HCT116 (cell line): ENCODE data around the gene ANKRD44. TPM values are rescaled to one million over a fixed set of nuclear protein-coding genes. Genes with fewer than 3 reads are reported as not detected.

Source experiments
- ATAC-seq: fragments of 200-7000 bp; cut with Tn5 transposase; 2 replicates; pipeline ENCODE4 v1.9.1; 2020; ENCODE audit warnings: mild to moderate bottlenecking, moderate library complexity
- BruUV-seq: library from RNA; stranded (reverse); fragments of 400-500 nt; replicated peaks from 2 replicates; lab custom pipeline; 2021; lab: Mats Ljungman, UMichigan
- CTCF ChIA-PET: fragments of 300-600 bp; sonication (Branson Sonifier 250); formaldehyde crosslinking; loops from one replicate; lab custom pipeline; 2021; ENCODE audit warnings: antibody characterized with exemption; lab: Charles Lee
- POLR2A ChIA-PET: fragments of 300-600, 350-600 bp; sonication (Branson Sonifier 250); formaldehyde crosslinking; loops from one replicate; lab custom pipeline; 2021; ENCODE audit warnings: antibody characterized with exemption; lab: Charles Lee
- RAD21 ChIA-PET, 2 experiments: fragments of 300-600 bp; sonication (Branson Sonifier 250); formaldehyde crosslinking; loops; one replicate each; lab custom pipeline; 2023; ENCODE audit warnings: low total read pairs in 2 of 2; ENCODE audit not compliant: uncharacterized antibody in 2 of 2, unreplicated experiment in 2 of 2, low non-redundant PET in 1 of 2; lab: Charles Lee
- DNase-seq: peaks from one replicate; pipeline ENCODE4 v3.0.0-alpha.2; 2010; ENCODE audit warnings: low read depth, low spot score
- H2AFZ ChIP-seq: fragments of 200-600 bp; shearing (Covaris generic), sonication (generic); 2 replicates; pipeline ENCODE4 v1.6.1; 2017; ENCODE audit warnings: low read depth, mixed run types, mixed read lengths, antibody characterized with exemption, low read length; ENCODE audit not compliant: poor library complexity, severe bottlenecking
- H3K27ac ChIP-seq: 2 replicates; pipeline ENCODE4 v1.5.1; 2012; ENCODE audit warnings: low read depth, low read length
- H3K27me3 ChIP-seq: fragments of 200-600 bp; sonication (generic); 2 replicates; pipeline ENCODE4 v1.6.1; 2016; ENCODE audit warnings: mixed run types, low read length, mixed read lengths; ENCODE audit not compliant: insufficient read depth
- H3K36me3 ChIP-seq, 2 experiments: fragments of 200-500 bp in 1 of 2; fragments of 200-600 bp in 1 of 2; sonication (Bioruptor generic) in 1 of 2; sonication (generic) in 1 of 2; 2 replicates each; pipeline versions ENCODE4 v1.5.1 to v1.6.1; 2014 to 2016; ENCODE audit warnings: low read length in 2 of 2, inconsistent platforms in 1 of 2, mixed read lengths in 1 of 2, mixed run types in 1 of 2; ENCODE audit not compliant: insufficient read depth in 2 of 2, control insufficient read depth in 1 of 2
- H3K4me1 ChIP-seq, 2 experiments: fragments of 200-600 bp in 1 of 2; sonication (generic) in 1 of 2; 2 replicates each; pipeline versions ENCODE4 v1.5.1 to v1.6.1; 2012 to 2017; ENCODE audit warnings: low read length in 2 of 2, inconsistent platforms in 1 of 2, mild to moderate bottlenecking in 1 of 2, mixed read lengths in 1 of 2, mixed run types in 1 of 2, moderate library complexity in 1 of 2; ENCODE audit not compliant: insufficient read depth in 2 of 2, control insufficient read depth in 1 of 2
- H3K4me2 ChIP-seq: fragments of 200-600 bp; sonication (generic); 2 replicates; pipeline ENCODE4 v1.6.1; 2017; ENCODE audit warnings: mixed run types, low read length, mixed read lengths
- H3K4me3 ChIP-seq, 2 experiments: fragments of 200-600 bp in 1 of 2; sonication (generic) in 1 of 2; replicated peaks in 1 of 2; 2 replicates each; pipeline ENCODE4 v1.5.1; 2011 to 2016; ENCODE audit warnings: low read length in 2 of 2, control low read depth in 1 of 2, low read depth in 1 of 2, mild to moderate bottlenecking in 1 of 2, mixed read lengths in 1 of 2, mixed run types in 1 of 2
- H3K79me2 ChIP-seq: fragments of 200-600 bp; sonication (generic); 2 replicates; pipeline ENCODE4 v1.6.1; 2017; ENCODE audit warnings: mild to moderate bottlenecking, mixed run types, low read length, moderate library complexity, mixed read lengths; ENCODE audit not compliant: insufficient read depth
- H3K9ac ChIP-seq: fragments of 200-600 bp; sonication (generic); 2 replicates; pipeline ENCODE4 v1.6.1; 2016; ENCODE audit warnings: low read length, mixed read lengths
- H3K9me2 ChIP-seq: fragments of 200-600 bp; sonication (generic), shearing (Covaris generic); 2 replicates; pipeline ENCODE4 v1.6.1; 2017; ENCODE audit warnings: mixed run types, mild to moderate bottlenecking, moderate library complexity; ENCODE audit not compliant: insufficient read depth
- H3K9me3 ChIP-seq, 2 experiments: fragments of 200-500 bp in 1 of 2; fragments of 200-600 bp in 1 of 2; sonication (Bioruptor generic) in 1 of 2; sonication (generic) in 1 of 2; 2 replicates each; pipeline ENCODE4 v1.6.1; 2014 to 2017; ENCODE audit warnings: low read length in 2 of 2, mixed read lengths in 2 of 2, inconsistent platforms in 1 of 2, low read depth in 1 of 2, mild to moderate bottlenecking in 1 of 2, mixed run types in 1 of 2, moderate library complexity in 1 of 2; ENCODE audit not compliant: control insufficient read depth in 1 of 2, insufficient read depth in 1 of 2
- H4K20me1 ChIP-seq: fragments of 200-600 bp; sonication (generic), shearing (Covaris generic); 2 replicates; pipeline ENCODE4 v1.6.1; 2017; ENCODE audit warnings: mixed run types, mild to moderate bottlenecking, moderate library complexity; ENCODE audit not compliant: insufficient read depth
- ATF3 ChIP-seq: IDR thresholded peaks from 2 replicates; pipeline ENCODE4 v1.6.1; 2012
- CEBPB ChIP-seq: IDR thresholded peaks from 2 replicates; pipeline ENCODE4 v1.6.1; 2012; ENCODE audit warnings: low read depth
- CTCF ChIP-seq, 3 experiments: fragments of 200-600 bp in 1 of 3; sonication (generic) in 1 of 3; IDR thresholded peaks in 2 of 3; conservative IDR thresholded peaks in 1 of 3; 2 replicates each; pipeline ENCODE4 v1.5.1; 2012 to 2017; ENCODE audit warnings: low read depth in 2 of 3, low read length in 2 of 3, antibody characterized with exemption in 1 of 3, borderline replicate concordance in 1 of 3, control low read depth in 1 of 3, mild to moderate bottlenecking in 1 of 3, mixed read lengths in 1 of 3, mixed run types in 1 of 3, moderate library complexity in 1 of 3; ENCODE audit not compliant: insufficient read depth in 1 of 3
- ELF1 ChIP-seq: IDR thresholded peaks from 2 replicates; pipeline ENCODE4 v1.6.1; 2012; ENCODE audit warnings: low read depth, borderline replicate concordance
- EZH2 ChIP-seq: fragments of 200-600 bp; sonication (generic); IDR thresholded peaks from 2 replicates; pipeline ENCODE4 v1.6.1; 2017; ENCODE audit warnings: antibody characterized with exemption, mixed run types
- EZH2phosphoT487 ChIP-seq: fragments of 200-600 bp; IDR thresholded peaks from 2 replicates; pipeline ENCODE4 v1.6.1; 2018; ENCODE audit warnings: antibody characterized with exemption, borderline replicate concordance
- FOSL1 ChIP-seq: IDR thresholded peaks from 2 replicates; pipeline ENCODE4 v1.6.1; 2012; ENCODE audit warnings: low read depth
- MAX ChIP-seq: IDR thresholded peaks from 2 replicates; pipeline ENCODE4 v1.6.1; 2012
- POLR2A ChIP-seq: IDR thresholded peaks from 2 replicates; pipeline ENCODE4 v1.7.0; 2011; ENCODE audit warnings: borderline replicate concordance; ENCODE audit not compliant: insufficient read depth, insufficient read length; ENCODE audit errors: extremely low read depth
- RAD21 ChIP-seq: IDR thresholded peaks from 2 replicates; pipeline ENCODE4 v1.6.1; 2012; ENCODE audit warnings: low read depth, mild to moderate bottlenecking
- SIN3A ChIP-seq: IDR thresholded peaks from 2 replicates; pipeline ENCODE4 v1.6.1; 2012; ENCODE audit warnings: low read depth
- SP1 ChIP-seq: IDR thresholded peaks from 2 replicates; pipeline ENCODE4 v1.6.1; 2012; ENCODE audit warnings: low read depth
- SRF ChIP-seq: IDR thresholded peaks from 2 replicates; pipeline ENCODE4 v1.6.1; 2012; ENCODE audit warnings: low read depth
- TCF7L2 ChIP-seq: IDR thresholded peaks from 2 replicates; pipeline ENCODE4 v1.7.0; 2011; ENCODE audit warnings: borderline replicate concordance, inconsistent platforms; ENCODE audit not compliant: insufficient read depth, insufficient read length; ENCODE audit errors: extremely low read depth
- YY1 ChIP-seq: IDR thresholded peaks from 2 replicates; pipeline ENCODE4 v1.6.1; 2011; ENCODE audit warnings: low read length, low read depth, moderate library complexity, mild to moderate bottlenecking; ENCODE audit not compliant: insufficient replicate concordance; ENCODE audit errors: extremely low read depth
- ZFX ChIP-seq: fragments of 450-650 bp; IDR thresholded peaks from 2 replicates; pipeline ENCODE4 v1.6.1; 2017
- ZNF274 ChIP-seq: fragments of 200-500 bp; sonication (Bioruptor generic); IDR thresholded peaks from 2 replicates; pipeline ENCODE4 v1.6.1; 2014; ENCODE audit warnings: mild to moderate bottlenecking, low read depth, low read length, inconsistent platforms
- intact Hi-C: fragments of 100-400 bp; cut with micrococcal nuclease; formaldehyde crosslinking; loops from 2 replicates; pipeline ENCODE4 v1.10.0; 2022
- total RNA-seq: library from RNA; stranded (reverse); gene quantifications from one replicate; pipeline ENCODE4 v1.2.1, GENCODE V29; 2021; ENCODE audit not compliant: unreplicated experiment
- TF ChIP-seq, protein P1 (sequence below): IDR thresholded peaks from 2 replicates; pipeline ENCODE4 v1.6.1; 2012; ENCODE audit warnings: low read depth
- TF ChIP-seq, protein P2 (sequence below): IDR thresholded peaks from 2 replicates; pipeline ENCODE4 v1.6.1; 2011; ENCODE audit warnings: mild to moderate bottlenecking, low read length, moderate library complexity; ENCODE audit not compliant: insufficient replicate concordance; ENCODE audit errors: extremely low read depth

Gene ANKRD44
- total RNA-seq, 1 experiment from 2014 or later: 2.7 TPM

DNA sequence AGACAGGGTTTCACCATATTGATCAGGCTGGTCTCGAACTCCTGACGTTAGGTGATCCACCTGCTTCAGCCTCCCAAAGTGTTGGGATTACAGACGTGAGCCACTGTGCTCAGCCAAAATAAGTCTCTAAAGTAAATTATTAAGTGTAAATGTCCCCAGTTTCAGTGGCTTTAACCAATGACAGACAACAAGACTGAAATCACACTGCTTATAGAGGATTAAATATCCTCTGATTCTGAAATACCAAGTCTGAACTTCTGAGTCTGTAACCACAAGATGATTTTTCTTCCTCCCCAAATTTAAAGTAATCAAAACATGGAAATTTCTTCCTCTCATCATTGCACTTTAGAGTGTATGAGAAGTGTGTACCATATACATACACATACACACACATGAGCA, 16.5 kb upstream of the ANKRD44 start:
- H3K27me3 ChIP-seq: no peaks in the 10 kb centered on the region
- ChIA-PET CTCF (interaction anchor here (0.5 kb wide), 1 partner anchor 729 kb away, joined by 3 read pairs; no protein-coding TSS in a partner anchor), RAD21 (no interaction called here), POLR2A (no interaction called here)
- H3K9me2 ChIP-seq: no peaks in the 10 kb centered on the region
- no TSS peak for BruUV-seq
- ATAC-seq: no peak
- no peaks in the 10 kb centered on the region for H3K79me2 ChIP-seq
- no peak overlapping the region for H3K27ac ChIP-seq
- no peak overlapping the region for H3K9ac ChIP-seq
- no peak overlapping the region for H3K4me2 ChIP-seq
- no peaks in the 10 kb centered on the region for H3K36me3 ChIP-seq
- intact Hi-C loops: no loop called here
- TF ChIP-seq ZNF274: no peak
- no peak for TF ChIP-seq POLR2A
- no peak for TF ChIP-seq FOSL1
- no peak for TF ChIP-seq MAX
- no peak for TF ChIP-seq SP1
- no peak for TF ChIP-seq EZH2
- TF ChIP-seq, protein P1, sequence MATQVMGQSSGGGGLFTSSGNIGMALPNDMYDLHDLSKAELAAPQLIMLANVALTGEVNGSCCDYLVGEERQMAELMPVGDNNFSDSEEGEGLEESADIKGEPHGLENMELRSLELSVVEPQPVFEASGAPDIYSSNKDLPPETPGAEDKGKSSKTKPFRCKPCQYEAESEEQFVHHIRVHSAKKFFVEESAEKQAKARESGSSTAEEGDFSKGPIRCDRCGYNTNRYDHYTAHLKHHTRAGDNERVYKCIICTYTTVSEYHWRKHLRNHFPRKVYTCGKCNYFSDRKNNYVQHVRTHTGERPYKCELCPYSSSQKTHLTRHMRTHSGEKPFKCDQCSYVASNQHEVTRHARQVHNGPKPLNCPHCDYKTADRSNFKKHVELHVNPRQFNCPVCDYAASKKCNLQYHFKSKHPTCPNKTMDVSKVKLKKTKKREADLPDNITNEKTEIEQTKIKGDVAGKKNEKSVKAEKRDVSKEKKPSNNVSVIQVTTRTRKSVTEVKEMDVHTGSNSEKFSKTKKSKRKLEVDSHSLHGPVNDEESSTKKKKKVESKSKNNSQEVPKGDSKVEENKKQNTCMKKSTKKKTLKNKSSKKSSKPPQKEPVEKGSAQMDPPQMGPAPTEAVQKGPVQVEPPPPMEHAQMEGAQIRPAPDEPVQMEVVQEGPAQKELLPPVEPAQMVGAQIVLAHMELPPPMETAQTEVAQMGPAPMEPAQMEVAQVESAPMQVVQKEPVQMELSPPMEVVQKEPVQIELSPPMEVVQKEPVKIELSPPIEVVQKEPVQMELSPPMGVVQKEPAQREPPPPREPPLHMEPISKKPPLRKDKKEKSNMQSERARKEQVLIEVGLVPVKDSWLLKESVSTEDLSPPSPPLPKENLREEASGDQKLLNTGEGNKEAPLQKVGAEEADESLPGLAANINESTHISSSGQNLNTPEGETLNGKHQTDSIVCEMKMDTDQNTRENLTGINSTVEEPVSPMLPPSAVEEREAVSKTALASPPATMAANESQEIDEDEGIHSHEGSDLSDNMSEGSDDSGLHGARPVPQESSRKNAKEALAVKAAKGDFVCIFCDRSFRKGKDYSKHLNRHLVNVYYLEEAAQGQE: no peak
- no peak for TF ChIP-seq YY1
- no peak for TF ChIP-seq CEBPB
- no peak for TF ChIP-seq CTCF (IDR thresholded peaks at IDR 0.05 in 2 of 3, conservative IDR thresholded peaks at IDR 0.05 in 1 of 3; ENCODE audit: borderline replicate concordance in 1 of 3, insufficient read depth in 1 of 3, low read depth in 2 of 3, low read length in 2 of 3)
- no peak for TF ChIP-seq ZFX
- no peak for TF ChIP-seq ATF3
- TF ChIP-seq RAD21: no peak
- TF ChIP-seq, protein P2, sequence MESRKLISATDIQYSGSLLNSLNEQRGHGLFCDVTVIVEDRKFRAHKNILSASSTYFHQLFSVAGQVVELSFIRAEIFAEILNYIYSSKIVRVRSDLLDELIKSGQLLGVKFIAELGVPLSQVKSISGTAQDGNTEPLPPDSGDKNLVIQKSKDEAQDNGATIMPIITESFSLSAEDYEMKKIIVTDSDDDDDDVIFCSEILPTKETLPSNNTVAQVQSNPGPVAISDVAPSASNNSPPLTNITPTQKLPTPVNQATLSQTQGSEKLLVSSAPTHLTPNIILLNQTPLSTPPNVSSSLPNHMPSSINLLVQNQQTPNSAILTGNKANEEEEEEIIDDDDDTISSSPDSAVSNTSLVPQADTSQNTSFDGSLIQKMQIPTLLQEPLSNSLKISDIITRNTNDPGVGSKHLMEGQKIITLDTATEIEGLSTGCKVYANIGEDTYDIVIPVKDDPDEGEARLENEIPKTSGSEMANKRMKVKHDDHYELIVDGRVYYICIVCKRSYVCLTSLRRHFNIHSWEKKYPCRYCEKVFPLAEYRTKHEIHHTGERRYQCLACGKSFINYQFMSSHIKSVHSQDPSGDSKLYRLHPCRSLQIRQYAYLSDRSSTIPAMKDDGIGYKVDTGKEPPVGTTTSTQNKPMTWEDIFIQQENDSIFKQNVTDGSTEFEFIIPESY: no peak
- TF ChIP-seq ELF1: no peak
- no peak for TF ChIP-seq SRF
- no peak for TF ChIP-seq EZH2phosphoT487
- no peak for TF ChIP-seq TCF7L2
- no peak for TF ChIP-seq SIN3A
- no peak overlapping the region for H2AFZ ChIP-seq
- H3K4me1 ChIP-seq: no peaks in the 10 kb centered on the region
- no peak overlapping the region for H3K4me3 ChIP-seq
- DNase-seq: no peak
- H3K9me3 ChIP-seq: no peaks in the 10 kb centered on the region
- no peaks in the 10 kb centered on the region for H4K20me1 ChIP-seq
